HEK293 (cell line): ENCODE data around the gene AMIGO1.

Experiments
- CTCF ChIA-PET: fragments of 350-600 bp; formaldehyde crosslinking; extraction: SDS; loops from one replicate; lab custom pipeline; 2021; ENCODE audit warnings: antibody characterized with exemption; lab: Yijun Ruan, JAX
- POLR2A ChIA-PET: fragments of 300-600 bp; formaldehyde crosslinking; extraction: SDS; loops from one replicate; lab custom pipeline; 2020; ENCODE audit warnings: antibody characterized with exemption, inconsistent platforms; lab: Yijun Ruan, JAX
- H3K27ac ChIP-seq: fragments of 200-500 bp; sonication (Bioruptor generic); 2 replicates; pipeline ENCODE4 v1.5.1; 2014; ENCODE audit warnings: low read depth, low read length, control low read depth, inconsistent platforms; ENCODE audit errors: extremely low read depth
- H3K36me3 ChIP-seq, 2 experiments: fragments of 200-500 bp in 1 of 2; sonication (Bioruptor generic) in 1 of 2; 1 replicate in 1 of 2; 2 replicates in 1 of 2; pipeline ENCODE4 v1.5.1; 2014 to 2017; ENCODE audit warnings: inconsistent platforms in 2 of 2, low read length in 2 of 2; ENCODE audit not compliant: control insufficient read depth in 2 of 2, insufficient read depth in 1 of 2
- H3K4me1 ChIP-seq: fragments of 200-500 bp; sonication (Bioruptor generic); 2 replicates; pipeline ENCODE4 v1.5.1; 2014; ENCODE audit warnings: mild to moderate bottlenecking, low read length, inconsistent platforms; ENCODE audit not compliant: control insufficient read depth, insufficient read depth
- H3K4me3 ChIP-seq: 2 replicates; pipeline ENCODE4 v1.5.1; 2011; ENCODE audit warnings: low read depth, mild to moderate bottlenecking, control low read depth, low read length, moderate library complexity
- H3K9me3 ChIP-seq: fragments of 200-500 bp; sonication (Bioruptor generic); 2 replicates; pipeline ENCODE4 v1.5.1; 2014; ENCODE audit warnings: low read depth, low read length, inconsistent platforms; ENCODE audit not compliant: control insufficient read depth, insufficient read depth
- EGR2 ChIP-seq: fragments of 450-650 bp; formaldehyde crosslinking; IDR thresholded peaks from 2 replicates; pipeline ENCODE4 v1.5.1; 2016; ENCODE audit warnings: low read depth, missing biosample characterization, missing genetic modification characterization
- HOXD13 ChIP-seq: sonication (generic); formaldehyde crosslinking; IDR thresholded peaks from 2 replicates; pipeline ENCODE4 v1.8.0; 2022; ENCODE audit warnings: missing genetic modification reagents, borderline replicate concordance
- KLF1 ChIP-seq: fragments of 450-650 bp; formaldehyde crosslinking; IDR thresholded peaks from 2 replicates; pipeline ENCODE4 v1.5.1; 2016; ENCODE audit warnings: missing biosample characterization, missing genetic modification characterization
- KLF9 ChIP-seq: fragments of 450-650 bp; formaldehyde crosslinking; IDR thresholded peaks from 2 replicates; pipeline ENCODE4 v1.5.1; 2016; ENCODE audit warnings: missing biosample characterization, missing genetic modification characterization, low read depth
- MEIS1 ChIP-seq: sonication (generic); formaldehyde crosslinking; IDR thresholded peaks from 2 replicates; pipeline ENCODE4 v1.8.1; 2022; ENCODE audit warnings: missing genetic modification reagents, mild to moderate bottlenecking, borderline replicate concordance
- PRDM10 ChIP-seq: fragments of 450-650 bp; formaldehyde crosslinking; IDR thresholded peaks from 2 replicates; pipeline ENCODE4 v1.5.1; 2016; ENCODE audit warnings: missing biosample characterization, missing genetic modification characterization
- SALL2 ChIP-seq: fragments of 450-650 bp; formaldehyde crosslinking; IDR thresholded peaks from 2 replicates; pipeline ENCODE4 v1.5.0; 2017; ENCODE audit warnings: missing biosample characterization, mild to moderate bottlenecking, missing genetic modification characterization, borderline replicate concordance
- SP2 ChIP-seq: fragments of 450-650 bp; formaldehyde crosslinking; IDR thresholded peaks from 2 replicates; pipeline ENCODE4 v1.5.1; 2016; ENCODE audit warnings: missing biosample characterization, missing genetic modification characterization
- TSHZ1 ChIP-seq: fragments of 450-650 bp; formaldehyde crosslinking; IDR thresholded peaks from 2 replicates; pipeline ENCODE4 v1.5.1; 2016; ENCODE audit warnings: missing biosample characterization, missing genetic modification characterization, borderline replicate concordance
- ZBTB6 ChIP-seq: fragments of 450-650 bp; formaldehyde crosslinking; IDR thresholded peaks from 2 replicates; pipeline ENCODE4 v1.5.1; 2017; ENCODE audit warnings: missing biosample characterization, missing genetic modification characterization
- ZFHX2 ChIP-seq: fragments of 450-650 bp; formaldehyde crosslinking; conservative IDR thresholded peaks from 2 replicates; pipeline ENCODE4 v1.5.1; 2016; ENCODE audit warnings: missing biosample characterization, missing genetic modification characterization
- ZIC2 ChIP-seq: fragments of 450-650 bp; formaldehyde crosslinking; IDR thresholded peaks from 2 replicates; pipeline ENCODE4 v1.5.1; 2016; ENCODE audit warnings: missing biosample characterization, missing genetic modification characterization
- ZNF132 ChIP-seq: fragments of 450-650 bp; formaldehyde crosslinking; IDR thresholded peaks from 2 replicates; pipeline ENCODE4 v1.5.1; 2017; ENCODE audit warnings: missing biosample characterization, missing genetic modification characterization, borderline replicate concordance
- ZNF426 ChIP-seq: fragments of 450-650 bp; formaldehyde crosslinking; IDR thresholded peaks from 2 replicates; pipeline ENCODE4 v1.5.1; 2017; ENCODE audit warnings: missing biosample characterization, missing genetic modification characterization, mild to moderate bottlenecking, inconsistent platforms, moderate library complexity
- ZNF580 ChIP-seq: fragments of 450-650 bp; formaldehyde crosslinking; IDR thresholded peaks from 2 replicates; pipeline ENCODE4 v1.5.1; 2016; ENCODE audit warnings: missing biosample characterization, missing genetic modification characterization
- ZNF610 ChIP-seq: fragments of 450-650 bp; formaldehyde crosslinking; IDR thresholded peaks from 2 replicates; pipeline ENCODE4 v1.5.1; 2016; ENCODE audit warnings: missing biosample characterization, missing genetic modification characterization, borderline replicate concordance
- ZNF707 ChIP-seq: fragments of 450-650 bp; formaldehyde crosslinking; IDR thresholded peaks from 2 replicates; pipeline ENCODE4 v1.5.1; 2016; ENCODE audit warnings: missing biosample characterization, missing genetic modification characterization
- ZNF792 ChIP-seq: fragments of 450-650 bp; formaldehyde crosslinking; IDR thresholded peaks from 2 replicates; pipeline ENCODE4 v1.5.1; 2016; ENCODE audit warnings: missing biosample characterization, missing genetic modification characterization

Gene AMIGO1

GRCh38 chr1:109503935-109504334 lies 5.6 kb downstream of the AMIGO1 start:
- ChIA-PET CTCF (interaction anchor here (1.2 to 36.3 kb wide), 5 partner anchors 9 to 481 kb away, joined by 3 to 1152 read pairs (median 6); partner anchors contain the start of genes AHCYL1, CYB561D1 and GPR61), POLR2A (no interaction called here)
- Histone ChIP-seq H3K4me1 (no peaks in the 10 kb centered on the region), H3K27ac (no peak overlapping the region), H3K36me3 (peaks cover 0 to 23% of the 10 kb centered on the region in 2 experiments; a peak in 1 of 3 replicates), H3K9me3 (no peaks in the 10 kb centered on the region), H3K4me3 (no peak overlapping the region)
- TF ChIP-seq KLF1 (tag by site-specific recombination): peak; percentile 67
- TF ChIP-seq ZNF132: no peak
- TF ChIP-seq HOXD13: no peak
- no peak for TF ChIP-seq TSHZ1 (tag by site-specific recombination)
- TF ChIP-seq SALL2 (tag by site-specific recombination): no peak
- TF ChIP-seq MEIS1 (CRISPR knock-in tag): no peak
- TF ChIP-seq ZNF707 (tag by site-specific recombination): no peak
- TF ChIP-seq ZNF610 (tag by site-specific recombination): no peak

- peaks cover 0 to 31% of the 10 kb centered on the region in 2 experiments; a peak in 1 of 3 replicates for H3K36me3 ChIP-seq
- ChIA-PET CTCF (interaction anchor here (6.7 to 36.3 kb wide), 2 partner anchors 14 to 30 kb away, joined by 72 to 1152 read pairs; partner anchors contain the start of gene GPR61), POLR2A (no interaction called here)
- TF ChIP-seq PRDM10 (tag by site-specific recombination) (no peak), EGR2 (tag by site-specific recombination) (0 out of 2 replicates have a peak, but pooled peaks have one; percentile 11)
- no peaks in the 10 kb centered on the region for H3K9me3 ChIP-seq
- no peak overlapping the region for H3K27ac ChIP-seq
- H3K4me1 ChIP-seq: no peaks in the 10 kb centered on the region
- H3K4me3 ChIP-seq: no peak overlapping the region
Observed at GRCh38 chr1:109502364-109502851, 7.1 kb downstream of the AMIGO1 start.

- H3K27ac ChIP-seq: no peak overlapping the region
- CTCF ChIA-PET: interaction anchor here (0.7 to 36.3 kb wide), 3 partner anchors 9 to 31 kb away, joined by 4 to 1152 read pairs (median 72); partner anchors contain the start of gene GPR61
- H3K4me1 ChIP-seq: no peaks in the 10 kb centered on the region
- peaks cover 0 to 37% of the 10 kb centered on the region in 2 experiments; a peak in 1 of 3 replicates for H3K36me3 ChIP-seq
- TF ChIP-seq ZBTB6 (tag by site-specific recombination) (no peak), SP2 (tag by site-specific recombination) (no peak), ZIC2 (tag by site-specific recombination) (peak; percentile 70), ZFHX2 (tag by site-specific recombination) (0 out of 2 replicates have a peak, but pooled peaks have one; percentile 40), ZNF792 (tag by site-specific recombination) (no peak), EGR2 (tag by site-specific recombination) (peak; percentile 20; the same call in 1 of the 2 replicates), ZNF426 (tag by site-specific recombination) (no peak), KLF9 (tag by site-specific recombination) (no peak), ZNF580 (tag by site-specific recombination) (no peak)
- TF ChIP-seq, all 188 proteins: peak for 3
- POLR2A ChIA-PET: no interaction called here
- Histone ChIP-seq H3K4me3 (no peak overlapping the region), H3K9me3 (no peaks in the 10 kb centered on the region)
Observed at GRCh38 chr1:109501644-109502363, 7.7 kb downstream of the AMIGO1 start.
